ENCODE measurements around the gene CRABP1. TPM values are rescaled to one million over a fixed set of nuclear protein-coding genes. Genes with fewer than 3 reads are reported as not detected.

Gene CRABP1
- total RNA-seq, 4 donors from 2014 or later = 0.50 to 5.3 (median 3.6) TPM; not detected in 1

- no peak for ATAC-seq
- H3K4me3 ChIP-seq = no peak overlapping the region
- 13 to 23% methylated on average over 18 to 21 of the region's 53 CpGs for WGBS, 2 donors (ENCODE audit: low coverage in 1 of 2)
Measured at GRCh38 chr15:78341057-78341987, 1.2 kb downstream of the CRABP1 start.

DNA sequence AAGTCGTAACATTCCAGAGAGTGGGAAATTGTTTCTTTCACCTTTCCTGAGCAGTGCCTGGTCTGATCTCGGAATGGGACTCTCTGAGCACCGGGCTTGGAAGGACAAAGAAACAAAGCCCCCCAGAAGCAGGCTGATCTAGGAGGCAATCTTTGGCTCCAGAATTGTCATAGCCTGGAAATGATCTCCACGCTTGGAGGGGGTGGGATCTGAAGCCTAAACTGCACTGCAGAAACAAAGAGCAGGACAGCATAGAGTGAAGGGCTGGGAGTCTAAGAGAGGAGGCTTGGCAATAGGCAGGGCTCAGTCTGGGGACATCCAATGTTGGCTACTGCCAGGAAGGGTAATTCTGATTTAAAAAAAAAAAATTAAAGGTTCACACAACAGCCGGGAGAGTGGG, 1.9 kb downstream of the CRABP1 start:
- H3K9me3 ChIP-seq = no peaks in the 10 kb centered on the region
- peaks cover 0 to 16% (median 0%) of the 10 kb centered on the region in 3 donors for H3K4me1 ChIP-seq
- peaks cover 88% of the 10 kb centered on the region for H3K27me3 ChIP-seq
- no peak for ATAC-seq
- no peaks in the 10 kb centered on the region for H3K36me3 ChIP-seq
- H3K4me3 ChIP-seq = no peak overlapping the region
- H3K27ac ChIP-seq = no peak overlapping the region
- WGBS, 2 donors (ENCODE audit: low coverage in 1 of 2) = 64 to 71% methylated on average over 1 to 5 of the region's 5 CpGs
- TF ChIP-seq EP300 (IDR thresholded peaks at IDR 0.05) (no peak), POLR2A (IDR thresholded peaks at IDR 0.05) (no peak), POLR2AphosphoS5 (IDR thresholded peaks at IDR 0.05) (no peak)
- TF ChIP-seq, protein P1, sequence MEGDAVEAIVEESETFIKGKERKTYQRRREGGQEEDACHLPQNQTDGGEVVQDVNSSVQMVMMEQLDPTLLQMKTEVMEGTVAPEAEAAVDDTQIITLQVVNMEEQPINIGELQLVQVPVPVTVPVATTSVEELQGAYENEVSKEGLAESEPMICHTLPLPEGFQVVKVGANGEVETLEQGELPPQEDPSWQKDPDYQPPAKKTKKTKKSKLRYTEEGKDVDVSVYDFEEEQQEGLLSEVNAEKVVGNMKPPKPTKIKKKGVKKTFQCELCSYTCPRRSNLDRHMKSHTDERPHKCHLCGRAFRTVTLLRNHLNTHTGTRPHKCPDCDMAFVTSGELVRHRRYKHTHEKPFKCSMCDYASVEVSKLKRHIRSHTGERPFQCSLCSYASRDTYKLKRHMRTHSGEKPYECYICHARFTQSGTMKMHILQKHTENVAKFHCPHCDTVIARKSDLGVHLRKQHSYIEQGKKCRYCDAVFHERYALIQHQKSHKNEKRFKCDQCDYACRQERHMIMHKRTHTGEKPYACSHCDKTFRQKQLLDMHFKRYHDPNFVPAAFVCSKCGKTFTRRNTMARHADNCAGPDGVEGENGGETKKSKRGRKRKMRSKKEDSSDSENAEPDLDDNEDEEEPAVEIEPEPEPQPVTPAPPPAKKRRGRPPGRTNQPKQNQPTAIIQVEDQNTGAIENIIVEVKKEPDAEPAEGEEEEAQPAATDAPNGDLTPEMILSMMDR (IDR thresholded peaks at IDR 0.05) = no peak

More at GRCh38 chr15:78341057-78341987, 1.2 kb downstream of the CRABP1 start:
- Histone ChIP-seq H3K36me3 (no peaks in the 10 kb centered on the region), H3K27me3 (peaks cover 89% of the 10 kb centered on the region), H3K4me1 (peaks cover 0 to 16% (median 0%) of the 10 kb centered on the region in 3 donors), H3K9me3 (no peaks in the 10 kb centered on the region), H3K27ac (no peak overlapping the region)
- TF ChIP-seq EP300 (IDR thresholded peaks at IDR 0.05) = no peak
- no peak for TF ChIP-seq POLR2AphosphoS5 (IDR thresholded peaks at IDR 0.05)
- TF ChIP-seq POLR2A (IDR thresholded peaks at IDR 0.05) = no peak
- TF ChIP-seq, protein P1 (IDR thresholded peaks at IDR 0.05) = no peak

- ATAC-seq = no peak
- TF ChIP-seq POLR2A (IDR thresholded peaks at IDR 0.05) (no peak), POLR2AphosphoS5 (IDR thresholded peaks at IDR 0.05) (no peak), EP300 (IDR thresholded peaks at IDR 0.05) (no peak)
- TF ChIP-seq, protein P1 (IDR thresholded peaks at IDR 0.05) = no peak
- peaks cover 0 to 16% (median 0%) of the 10 kb centered on the region in 3 donors for H3K4me1 ChIP-seq
- WGBS, 2 donors (ENCODE audit: low coverage in 1 of 2) = 77 to 100% methylated on average over 1 to 6 of the region's 12 CpGs
- no peak overlapping the region for H3K27ac ChIP-seq
- H3K27me3 ChIP-seq = peaks cover 77% of the 10 kb centered on the region
- H3K36me3 ChIP-seq = no peaks in the 10 kb centered on the region
- H3K9me3 ChIP-seq = no peaks in the 10 kb centered on the region
- H3K4me3 ChIP-seq = no peak overlapping the region
Measured at GRCh38 chr15:78343276-78344060, 3.3 kb downstream of the CRABP1 start.

DNA sequence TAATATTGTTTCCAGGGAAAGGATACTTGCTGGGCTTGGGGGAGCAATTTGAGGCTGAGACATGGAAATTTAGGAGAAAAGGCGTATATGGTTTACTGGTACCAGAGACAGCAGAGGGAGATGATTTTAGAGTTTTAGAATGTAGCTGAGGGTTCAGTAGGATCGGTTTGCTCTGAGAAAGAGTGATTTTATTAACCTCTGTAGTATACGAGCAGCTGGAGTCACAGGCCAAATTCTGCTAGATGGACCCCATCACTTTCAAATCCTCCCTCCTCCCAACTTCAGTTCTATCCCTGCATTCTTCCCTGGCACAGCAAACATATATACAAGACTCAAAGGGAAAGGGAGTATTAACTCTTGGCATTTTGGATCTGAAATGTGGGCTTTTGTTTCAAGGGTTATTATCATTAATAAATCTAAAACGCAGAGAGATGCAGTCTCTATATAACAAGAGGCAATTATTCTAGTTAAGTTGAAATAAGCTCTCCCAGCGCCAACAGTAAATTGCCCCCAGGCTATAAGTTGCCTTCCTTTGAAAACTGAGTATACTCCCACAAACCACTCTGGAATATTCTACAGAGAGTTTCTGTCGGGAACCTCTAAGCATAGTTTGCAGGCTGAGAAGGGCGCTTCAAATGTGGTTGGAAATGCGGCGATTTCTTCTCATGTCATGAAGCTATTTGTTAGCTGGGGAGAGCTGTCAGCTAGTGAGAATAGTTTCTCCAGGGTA, 5.4 kb downstream of the CRABP1 start:
- ATAC-seq = no peak
- Histone ChIP-seq H3K27ac (no peak overlapping the region), H3K36me3 (no peaks in the 10 kb centered on the region), H3K9me3 (no peaks in the 10 kb centered on the region), H3K4me1 (peaks cover 0 to 9% (median 0%) of the 10 kb centered on the region in 3 donors), H3K27me3 (peaks cover 76% of the 10 kb centered on the region), H3K4me3 (no peak overlapping the region)
- WGBS, 2 donors (ENCODE audit: low coverage in 1 of 2) = 76 to 78% methylated on average over 5 to 8 of the region's 9 CpGs
- TF ChIP-seq EP300 (IDR thresholded peaks at IDR 0.05) (no peak), POLR2A (IDR thresholded peaks at IDR 0.05) (no peak), POLR2AphosphoS5 (IDR thresholded peaks at IDR 0.05) (no peak)
- TF ChIP-seq, protein P1 (IDR thresholded peaks at IDR 0.05) = no peak

Measured in gastroesophageal sphincter (tissue), 4 donors.